GM13976 (cell line): ENCODE data around the gene GGT5.
"Not testable (repeated sequence)": the region's sequence is repeated elsewhere in the genome, so short reads cannot be mapped to it uniquely, and the experiment has no call there.

ENCODE experiments used
- DNase-seq: peaks from one replicate; pipeline ENCODE4 v3.0.0; 2012; ENCODE audit warnings: low spot score
- in situ Hi-C: fragments of 300-500 bp; cut with MboI; formaldehyde crosslinking; loops from one replicate; pipeline ENCODE4 v1.12.0; 2022; ENCODE audit warnings: low sequenced_read_pairs, mixed read lengths, inconsistent platforms; ENCODE audit not compliant: unreplicated experiment
- TF ChIP-seq, protein P1 (sequence below): IDR thresholded peaks from 2 replicates; pipeline ENCODE4 v1.5.1; 2012; ENCODE audit warnings: borderline replicate concordance, mild to moderate bottlenecking; ENCODE audit not compliant: insufficient read depth; ENCODE audit errors: extremely low read depth, missing control alignments, control extremely low read depth

Gene GGT5

GRCh38 chr22:24183321-24184031 lies 61.4 kb downstream of the GGT5 start:
- in situ Hi-C loops = no loop called here
- DNase-seq = no peak
- TF ChIP-seq, protein P1, sequence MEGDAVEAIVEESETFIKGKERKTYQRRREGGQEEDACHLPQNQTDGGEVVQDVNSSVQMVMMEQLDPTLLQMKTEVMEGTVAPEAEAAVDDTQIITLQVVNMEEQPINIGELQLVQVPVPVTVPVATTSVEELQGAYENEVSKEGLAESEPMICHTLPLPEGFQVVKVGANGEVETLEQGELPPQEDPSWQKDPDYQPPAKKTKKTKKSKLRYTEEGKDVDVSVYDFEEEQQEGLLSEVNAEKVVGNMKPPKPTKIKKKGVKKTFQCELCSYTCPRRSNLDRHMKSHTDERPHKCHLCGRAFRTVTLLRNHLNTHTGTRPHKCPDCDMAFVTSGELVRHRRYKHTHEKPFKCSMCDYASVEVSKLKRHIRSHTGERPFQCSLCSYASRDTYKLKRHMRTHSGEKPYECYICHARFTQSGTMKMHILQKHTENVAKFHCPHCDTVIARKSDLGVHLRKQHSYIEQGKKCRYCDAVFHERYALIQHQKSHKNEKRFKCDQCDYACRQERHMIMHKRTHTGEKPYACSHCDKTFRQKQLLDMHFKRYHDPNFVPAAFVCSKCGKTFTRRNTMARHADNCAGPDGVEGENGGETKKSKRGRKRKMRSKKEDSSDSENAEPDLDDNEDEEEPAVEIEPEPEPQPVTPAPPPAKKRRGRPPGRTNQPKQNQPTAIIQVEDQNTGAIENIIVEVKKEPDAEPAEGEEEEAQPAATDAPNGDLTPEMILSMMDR = no peak

DNA sequence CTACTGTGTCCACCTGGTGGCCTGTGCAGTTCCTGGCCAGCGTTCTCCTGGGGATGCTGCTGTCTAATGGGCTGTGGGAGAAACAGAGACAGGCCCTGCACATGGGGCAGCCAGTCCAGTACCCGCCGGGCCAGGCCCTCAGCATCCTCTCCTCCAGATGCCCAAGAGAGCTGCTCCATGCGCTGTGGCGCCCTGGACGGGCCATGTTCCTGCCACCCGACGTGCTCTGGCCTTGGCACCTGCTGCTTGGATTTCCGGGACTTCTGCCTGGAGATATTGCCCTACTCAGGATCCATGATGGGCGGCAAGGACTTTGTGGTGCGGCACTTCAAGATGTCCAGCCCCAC lies 62.0 kb downstream of the GGT5 start:
- in situ Hi-C loops, DNase-seq: not testable (repeated sequence)

DNA sequence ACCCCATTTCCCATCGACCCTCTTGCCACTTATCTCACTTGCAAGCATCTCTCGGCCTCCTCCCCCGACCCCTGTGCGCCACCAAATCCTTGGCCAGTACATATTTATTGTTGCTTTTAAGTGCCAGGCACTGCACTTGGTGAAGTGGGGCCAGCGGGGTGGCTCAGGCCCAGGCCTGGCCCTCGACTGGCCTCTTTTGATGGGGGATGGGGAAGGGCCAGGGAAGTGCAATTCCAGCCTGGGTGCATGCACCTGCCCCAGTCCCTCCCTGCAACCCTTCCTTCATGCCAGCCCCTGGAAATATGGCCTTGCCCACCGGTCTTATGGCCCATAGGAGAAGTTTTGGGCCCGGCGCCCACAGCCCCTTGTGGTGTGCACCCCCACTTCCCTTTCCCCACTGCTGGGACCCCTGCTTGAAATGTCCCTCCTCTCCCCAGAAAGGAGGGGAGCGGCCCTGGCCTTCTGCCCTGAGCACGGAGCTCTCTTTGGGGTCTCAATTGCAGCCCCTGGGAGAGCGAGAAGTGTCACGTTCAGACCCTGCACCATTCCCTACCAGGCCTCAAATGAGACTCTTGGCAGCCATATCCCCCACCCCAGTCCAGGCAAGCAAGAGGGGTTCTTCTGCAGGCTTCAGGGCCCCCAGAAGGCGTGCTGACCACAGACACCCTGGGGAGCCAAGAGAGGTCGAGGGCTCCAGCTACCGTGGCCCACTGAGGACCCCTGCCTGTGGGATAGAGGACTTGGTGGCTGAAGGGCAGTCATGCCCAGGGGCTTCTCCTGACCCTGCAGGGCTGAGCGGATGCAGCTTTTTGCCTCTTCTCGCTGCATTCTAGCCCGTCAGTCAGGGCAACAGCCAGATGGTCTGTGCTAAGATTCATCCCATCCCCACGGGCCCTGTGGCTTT lies 62.6 kb downstream of the GGT5 start:
- TF ChIP-seq, protein P1 = no peak
- in situ Hi-C loops = no loop called here
- no peak for DNase-seq

DNA sequence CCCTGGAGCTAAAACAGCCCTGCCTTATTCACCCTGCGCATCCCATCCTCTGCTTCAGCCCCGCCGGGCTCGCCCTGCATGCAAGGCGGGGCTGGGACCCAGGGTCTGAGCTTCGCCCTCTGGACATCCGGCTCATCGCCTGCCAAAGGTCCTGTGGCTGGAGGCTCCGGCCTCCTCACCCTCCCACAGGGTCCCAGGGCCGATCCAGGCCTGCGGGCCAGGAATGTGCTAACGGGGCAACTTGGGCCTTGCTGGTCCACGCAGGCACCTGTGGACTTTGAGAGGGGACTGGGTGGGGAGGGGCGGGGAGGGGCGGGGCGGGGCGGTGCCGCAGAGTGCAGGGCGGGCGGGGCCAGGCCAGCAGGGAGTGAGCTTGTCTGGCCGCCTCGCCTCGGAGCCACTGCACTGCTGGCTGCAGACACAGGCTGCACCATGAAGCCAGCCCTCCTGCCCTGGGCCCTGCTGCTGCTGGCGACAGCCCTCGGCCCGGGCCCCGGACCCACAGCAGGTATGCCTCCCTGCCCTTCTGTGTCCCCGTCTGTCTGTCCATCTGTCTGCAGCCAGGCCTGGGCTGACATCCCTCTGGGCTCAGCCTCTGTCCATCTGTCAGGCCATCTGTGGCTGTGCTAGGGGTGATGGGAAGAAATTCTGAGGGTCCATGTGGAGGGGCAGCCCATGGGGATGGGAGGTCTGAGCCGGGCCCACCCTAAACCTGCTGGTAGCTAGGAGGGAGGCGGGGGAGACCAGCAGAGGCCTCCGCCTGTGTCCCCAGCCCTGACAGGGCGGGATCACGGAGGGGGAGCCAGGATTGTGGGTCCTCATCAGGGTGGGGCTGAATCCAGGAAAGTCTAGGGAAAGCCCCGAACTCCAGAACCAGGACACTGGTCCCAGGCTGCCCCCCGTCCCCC lies 63.5 kb downstream of the GGT5 start, which contains the start of gene SUSD2:
Gene SUSD2 (plus strand): TSS at position 400 of the 908 bp plus-strand sequence. CDS start 33 bp downstream, at position 433.
- in situ Hi-C loops = no loop called here
- TF ChIP-seq, protein P1 = no peak
- DNase-seq = no peak

GRCh38 chr22:24180316-24181087 lies 64.4 kb downstream of the GGT5 start:
- in situ Hi-C loops = no loop called here
- DNase-seq = no peak
- TF ChIP-seq, protein P1 = no peak

GRCh38 chr22:24179478-24180210 lies 65.2 kb downstream of the GGT5 start:
- TF ChIP-seq, protein P1 = no peak
- DNase-seq = no peak
- in situ Hi-C loops = no loop called here
